Astrocyte (in vitro differentiated cells and primary cell): ENCODE results near the gene GARIN5B. TPM values are rescaled to one million over a fixed set of nuclear protein-coding genes. Genes with fewer than 3 reads are reported as not detected.

Experiments
- DNase-seq: peaks from one replicate; pipeline ENCODE4 v3.0.0-alpha.2; 2010; ENCODE audit warnings: low read depth
- FAIRE-seq: peaks from 2 replicates; lab custom pipeline; 2011; peaks lifted over from hg19 to GRCh38; lab: Jason Lieb, UNC
- H2AFZ ChIP-seq: 2 replicates; pipeline ENCODE4 v1.6.0; 2012; ENCODE audit warnings: low read depth, low read length, inconsistent platforms
- H3K27ac ChIP-seq: 2 replicates; pipeline ENCODE4 v1.5.1; 2011; ENCODE audit warnings: low read depth, low read length, inconsistent platforms
- H3K27me3 ChIP-seq: 2 replicates; pipeline ENCODE4 v1.6.0; 2011; ENCODE audit warnings: low read length, inconsistent platforms; ENCODE audit not compliant: insufficient read depth
- H3K36me3 ChIP-seq: 2 replicates; pipeline ENCODE4 v1.5.1; 2011; ENCODE audit warnings: low read length, inconsistent platforms; ENCODE audit not compliant: insufficient read depth
- H3K4me1 ChIP-seq: 2 replicates; pipeline ENCODE4 v1.5.1; 2011; ENCODE audit warnings: low read length, inconsistent platforms; ENCODE audit not compliant: insufficient read depth
- H3K4me2 ChIP-seq: 2 replicates; pipeline ENCODE4 v1.6.0; 2012; ENCODE audit warnings: low read length, inconsistent platforms
- H3K4me3 ChIP-seq: 2 replicates; pipeline ENCODE4 v1.5.1; 2011; ENCODE audit warnings: low read depth, mild to moderate bottlenecking, low read length, inconsistent platforms; ENCODE audit not compliant: insufficient read depth
- H3K79me2 ChIP-seq: 2 replicates; pipeline ENCODE4 v1.6.0; 2012; ENCODE audit warnings: mild to moderate bottlenecking, low read length, inconsistent platforms; ENCODE audit not compliant: insufficient read depth
- H3K9ac ChIP-seq: 2 replicates; pipeline ENCODE4 v1.6.0; 2012; ENCODE audit warnings: mild to moderate bottlenecking, low read length, inconsistent platforms
- H3K9me3 ChIP-seq: 2 replicates; pipeline ENCODE4 v1.5.1; 2012; ENCODE audit warnings: low read depth, mild to moderate bottlenecking, low read length, inconsistent platforms; ENCODE audit not compliant: insufficient read depth
- H4K20me1 ChIP-seq: 2 replicates; pipeline ENCODE4 v1.6.0; 2012; ENCODE audit warnings: low read length, inconsistent platforms; ENCODE audit not compliant: insufficient read depth
- H3K27ac Mint-ChIP-seq: one replicate; pipeline ENCODE4 v1.8.0; 2021; ENCODE audit warnings: mild to moderate bottlenecking, mixed read lengths; ENCODE audit not compliant: unreplicated experiment
- H3K27me3 Mint-ChIP-seq: one replicate; pipeline ENCODE4 v1.8.0; 2021; ENCODE audit warnings: low read depth, mixed read lengths; ENCODE audit not compliant: unreplicated experiment
- H3K36me3 Mint-ChIP-seq: one replicate; pipeline ENCODE4 v1.8.0; 2021; ENCODE audit warnings: low read depth, mixed read lengths; ENCODE audit not compliant: unreplicated experiment
- H3K4me1 Mint-ChIP-seq: one replicate; pipeline ENCODE4 v1.8.0; 2021; ENCODE audit warnings: low read depth, mixed read lengths; ENCODE audit not compliant: unreplicated experiment
- H3K4me3 Mint-ChIP-seq: one replicate; pipeline ENCODE4 v1.8.0; 2021; ENCODE audit warnings: mild to moderate bottlenecking, moderate library complexity, mixed read lengths; ENCODE audit not compliant: unreplicated experiment
- H3K9me3 Mint-ChIP-seq: one replicate; pipeline ENCODE4 v1.8.0; 2021; ENCODE audit warnings: mild to moderate bottlenecking, mixed read lengths; ENCODE audit not compliant: unreplicated experiment
- CTCF ChIP-seq: IDR thresholded peaks from 2 replicates; pipeline ENCODE4 v1.5.1; 2011; ENCODE audit warnings: low read depth, mild to moderate bottlenecking, inconsistent platforms, low read length, moderate library complexity; ENCODE audit not compliant: insufficient read depth
- EZH2 ChIP-seq: IDR thresholded peaks from 2 replicates; pipeline ENCODE4 v1.6.1; 2012; ENCODE audit warnings: mild to moderate bottlenecking, low read length, inconsistent platforms; ENCODE audit not compliant: insufficient read depth
- total RNA-seq: library from RNA; stranded (reverse); gene quantifications from 2 replicates; pipeline ENCODE4 v1.2.1, GENCODE V29; 2021

GARIN5B gene
- total RNA-seq, 1 donor from 2014 or later, result 0.20 TPM

DNA sequence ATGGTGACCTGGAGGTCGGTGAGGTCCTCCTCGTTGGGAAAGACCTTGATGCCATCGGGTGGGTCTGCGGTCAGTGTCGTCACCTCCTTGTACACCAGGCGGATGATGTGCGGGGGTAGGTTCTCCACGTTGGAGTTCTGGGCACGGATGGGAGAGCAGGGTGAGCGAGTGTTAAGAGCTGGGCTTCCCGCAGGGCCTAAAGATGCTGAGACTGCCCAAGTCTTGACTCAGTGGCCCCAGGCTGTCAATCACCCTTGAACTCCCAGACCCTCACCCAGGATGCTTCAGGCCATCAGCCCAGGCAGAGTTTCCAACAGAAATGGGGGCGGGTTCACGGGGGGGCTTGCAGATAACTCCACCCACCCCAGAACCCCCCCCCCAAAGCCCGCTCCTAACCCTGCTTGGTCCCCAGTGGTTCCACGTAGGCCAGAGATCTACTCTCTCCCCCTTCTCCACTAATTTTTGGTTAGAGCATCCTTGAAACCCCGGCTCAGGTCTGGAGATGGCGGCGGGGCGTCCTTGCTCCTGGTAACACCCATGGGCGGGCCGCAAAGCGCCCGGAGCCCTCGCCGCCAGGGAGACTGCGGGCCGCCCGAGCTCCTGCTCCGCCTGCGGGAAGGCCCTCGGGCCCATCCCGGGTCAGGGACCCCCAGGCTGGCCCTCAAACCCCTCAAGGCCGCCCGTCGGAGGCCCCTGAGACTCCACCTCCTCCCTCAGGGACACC lies 43.9 kb upstream of the GARIN5B start:
- Histone ChIP-seq H3K9me3 (no peaks in the 10 kb centered on the region), H3K36me3 (peaks cover 28% of the 10 kb centered on the region), H3K4me1 (peaks cover 20% of the 10 kb centered on the region), H3K4me2 (peak overlapping the region; percentile 94), H3K27ac (peak overlapping the region; percentile 99), H3K79me2 (peaks cover 51% of the 10 kb centered on the region), H2AFZ (no peak overlapping the region), H4K20me1 (peaks cover 48% of the 10 kb centered on the region), H3K4me3 (peak overlapping the region; percentile 81), H3K9ac (peak overlapping the region; percentile 95), H3K27me3 (no peaks in the 10 kb centered on the region)
- Mint-ChIP-seq H3K36me3 (peaks cover 25% of the 10 kb centered on the region), H3K4me3 (peak overlapping the region; percentile 84), H3K27me3 (peaks cover 10% of the 10 kb centered on the region), H3K4me1 (peaks cover 15% of the 10 kb centered on the region), H3K9me3 (peaks cover 14% of the 10 kb centered on the region), H3K27ac (peak overlapping the region; percentile 62)
- no peak for TF ChIP-seq EZH2
- no peak for TF ChIP-seq CTCF
- DNase-seq (no peak), FAIRE-seq (no peak)

DNA sequence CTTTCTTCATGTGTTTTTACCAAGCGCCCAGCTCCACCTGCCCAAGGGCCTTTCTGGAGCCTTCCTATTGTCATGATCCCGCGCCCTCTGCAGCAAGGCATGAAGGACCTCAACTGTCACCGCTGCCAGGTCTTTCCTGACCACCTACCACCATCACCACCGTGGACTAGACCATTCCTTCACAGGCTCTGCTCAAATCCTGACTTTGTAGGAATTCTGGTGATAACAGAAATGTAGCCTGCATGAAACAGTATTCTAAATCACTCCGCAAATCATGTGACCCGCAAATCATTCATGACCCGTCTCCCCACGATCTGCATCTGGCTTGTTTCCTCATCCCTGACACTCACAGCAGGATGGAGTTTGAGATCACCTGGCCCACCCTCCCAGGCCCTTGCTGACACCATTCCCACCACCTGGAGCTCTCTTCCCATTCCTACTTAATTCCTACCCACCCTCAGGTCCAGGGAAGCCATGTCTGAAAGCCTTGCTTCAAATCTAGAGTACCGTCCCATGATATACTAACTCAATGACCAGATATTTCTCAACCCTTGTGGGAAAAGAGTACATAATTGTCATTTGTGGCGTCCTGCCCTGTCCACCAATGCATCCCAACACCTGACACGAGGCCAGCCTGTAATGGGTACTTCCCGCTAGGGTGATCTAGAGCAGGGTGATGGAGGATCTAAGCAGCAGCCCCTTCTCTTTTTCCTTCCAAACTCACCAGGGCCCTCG lies 43.2 kb upstream of the GARIN5B start:
- Histone ChIP-seq H3K27me3 (no peaks in the 10 kb centered on the region), H2AFZ (no peak overlapping the region), H3K4me1 (peaks cover 20% of the 10 kb centered on the region), H3K79me2 (peaks cover 52% of the 10 kb centered on the region), H3K4me3 (peak overlapping the region; percentile 81), H4K20me1 (peaks cover 53% of the 10 kb centered on the region), H3K4me2 (peak overlapping the region; percentile 94), H3K36me3 (peaks cover 28% of the 10 kb centered on the region), H3K9ac (peak overlapping the region; percentile 95), H3K27ac (peak overlapping the region; percentile 99), H3K9me3 (no peaks in the 10 kb centered on the region)
- no peak for FAIRE-seq
- TF ChIP-seq CTCF, result no peak
- TF ChIP-seq EZH2, result no peak
- Mint-ChIP-seq H3K4me1 (peaks cover 15% of the 10 kb centered on the region), H3K36me3 (peaks cover 28% of the 10 kb centered on the region), H3K9me3 (peaks cover 12% of the 10 kb centered on the region), H3K27me3 (peaks cover 4% of the 10 kb centered on the region), H3K4me3 (peak overlapping the region; percentile 84), H3K27ac (peak overlapping the region; percentile 62)
- DNase-seq, result no peak
